Peyer's patch (tissue), 4 donors: ENCODE measurements around the gene HNMT.

Experiments used
- POLR2A ChIP-seq, 2 donors: fragments of 450-650 bp; IDR thresholded peaks; one replicate each; pipeline ENCODE4 v1.5.1; 2017; ENCODE audit warnings: antibody characterized with exemption in 2 of 2, mild to moderate bottlenecking in 2 of 2, moderate library complexity in 2 of 2
- TF ChIP-seq, protein P1 (sequence below), 6 experiments: fragments of 450-650 bp in 4 of 6; fragments of 200-600 bp in 2 of 6; sonication (generic) in 1 of 6; IDR thresholded peaks; one replicate each; pipeline ENCODE4 v1.5.1; 2017 to 2019; ENCODE audit warnings: antibody characterized with exemption in 6 of 6, mild to moderate bottlenecking in 3 of 6, moderate library complexity in 1 of 6

DNA sequence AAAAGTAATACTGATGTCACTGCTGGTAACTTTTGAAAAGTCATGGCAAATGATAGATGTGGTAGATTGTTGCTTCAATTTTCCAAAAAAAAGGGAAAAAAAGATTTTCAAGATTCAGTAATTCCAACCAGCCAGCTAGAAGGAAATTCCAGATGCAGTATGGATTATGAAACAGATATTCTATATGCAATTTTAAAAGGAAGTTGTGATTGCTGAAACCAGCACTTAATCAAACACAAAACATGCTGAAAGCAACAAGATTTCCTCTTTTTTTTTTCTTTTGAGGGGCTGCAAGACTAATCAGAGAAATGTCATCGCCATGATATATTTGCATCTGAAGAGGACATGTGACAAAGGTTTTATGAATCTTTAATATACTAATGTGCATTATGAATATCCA is 5.1 kb upstream of the HNMT start:
- TF ChIP-seq, protein P1, sequence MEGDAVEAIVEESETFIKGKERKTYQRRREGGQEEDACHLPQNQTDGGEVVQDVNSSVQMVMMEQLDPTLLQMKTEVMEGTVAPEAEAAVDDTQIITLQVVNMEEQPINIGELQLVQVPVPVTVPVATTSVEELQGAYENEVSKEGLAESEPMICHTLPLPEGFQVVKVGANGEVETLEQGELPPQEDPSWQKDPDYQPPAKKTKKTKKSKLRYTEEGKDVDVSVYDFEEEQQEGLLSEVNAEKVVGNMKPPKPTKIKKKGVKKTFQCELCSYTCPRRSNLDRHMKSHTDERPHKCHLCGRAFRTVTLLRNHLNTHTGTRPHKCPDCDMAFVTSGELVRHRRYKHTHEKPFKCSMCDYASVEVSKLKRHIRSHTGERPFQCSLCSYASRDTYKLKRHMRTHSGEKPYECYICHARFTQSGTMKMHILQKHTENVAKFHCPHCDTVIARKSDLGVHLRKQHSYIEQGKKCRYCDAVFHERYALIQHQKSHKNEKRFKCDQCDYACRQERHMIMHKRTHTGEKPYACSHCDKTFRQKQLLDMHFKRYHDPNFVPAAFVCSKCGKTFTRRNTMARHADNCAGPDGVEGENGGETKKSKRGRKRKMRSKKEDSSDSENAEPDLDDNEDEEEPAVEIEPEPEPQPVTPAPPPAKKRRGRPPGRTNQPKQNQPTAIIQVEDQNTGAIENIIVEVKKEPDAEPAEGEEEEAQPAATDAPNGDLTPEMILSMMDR (IDR thresholded peaks at IDR 0.05) = no peak
- TF ChIP-seq POLR2A (IDR thresholded peaks at IDR 0.05) = no peak
